Fibroblast of skin of left biceps (primary cell): ENCODE data around the gene POLR3H.
A peak's percentile ranks its signal among the peaks of the same experiment; 100 is the strongest.

ENCODE experiments used
- DNase-seq, 2 experiments: peaks; one replicate each; pipeline ENCODE4 v3.0.0-alpha.2; 2013; ENCODE audit warnings: low read depth in 2 of 2

The POLR3H gene

DNA sequence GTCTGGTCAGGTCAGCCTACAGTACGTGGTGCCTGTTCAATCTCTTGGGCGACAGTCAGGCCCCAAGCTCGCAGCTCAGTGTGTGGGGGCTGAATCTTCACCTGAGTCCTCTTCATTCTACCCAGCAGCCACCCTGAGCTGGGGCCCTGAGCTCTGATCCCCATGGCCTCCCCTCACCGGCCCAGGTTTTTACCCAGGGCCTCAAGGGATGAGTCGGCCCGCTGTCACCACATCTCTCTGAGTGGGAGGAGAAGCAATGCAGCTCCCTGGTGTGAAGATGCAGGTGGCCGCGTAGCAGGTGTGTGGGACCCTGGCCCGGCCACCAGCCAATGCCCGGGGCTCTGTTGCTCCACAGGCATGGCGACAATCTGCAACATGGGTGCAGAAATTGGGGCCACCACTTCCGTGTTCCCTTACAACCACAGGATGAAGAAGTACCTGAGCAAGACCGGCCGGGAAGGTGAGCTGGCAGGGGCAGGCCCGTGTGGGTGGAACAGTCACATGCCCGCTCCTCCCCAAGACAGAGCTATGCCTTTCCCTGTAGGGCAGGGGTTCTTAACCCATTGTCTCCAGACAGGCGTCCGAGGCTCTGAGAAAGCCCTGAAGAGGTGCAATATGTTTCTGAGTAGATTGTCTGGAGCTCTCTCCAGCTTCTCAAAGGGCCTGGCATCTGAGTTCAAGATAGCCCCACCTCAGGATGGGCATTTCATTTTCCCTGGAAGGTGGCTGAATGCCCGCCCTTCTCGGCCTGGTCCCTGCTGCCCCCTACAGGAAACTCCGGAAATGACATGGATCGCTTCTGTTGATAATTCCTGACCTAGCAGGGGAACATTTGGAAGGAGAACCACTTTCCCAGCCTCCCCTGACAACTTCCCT lies 26.9 kb downstream of the POLR3H start:
- DNase-seq: peak in 1 of 2 experiments; percentile 6

DNA sequence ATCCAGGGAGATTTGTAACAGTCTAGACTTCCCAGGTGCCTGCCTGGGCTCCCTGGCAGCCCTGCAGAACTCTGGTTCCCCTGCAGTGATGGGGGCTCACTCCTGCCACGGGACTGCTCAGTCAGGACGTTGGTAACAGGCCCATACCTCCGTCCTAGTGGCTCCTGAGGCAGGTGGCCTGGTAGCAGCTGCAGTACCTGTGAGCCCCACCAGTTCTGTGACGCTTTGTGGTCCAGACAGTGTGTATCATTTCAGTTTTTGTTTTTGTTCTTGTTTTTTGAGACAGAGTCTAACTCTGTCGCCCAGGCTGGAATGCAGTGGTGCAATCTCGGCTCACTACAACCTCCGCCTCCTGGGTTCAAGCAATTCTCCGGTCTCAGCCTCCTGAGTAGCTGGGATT lies 27.8 kb downstream of the POLR3H start:
- no peak for DNase-seq

DNA sequence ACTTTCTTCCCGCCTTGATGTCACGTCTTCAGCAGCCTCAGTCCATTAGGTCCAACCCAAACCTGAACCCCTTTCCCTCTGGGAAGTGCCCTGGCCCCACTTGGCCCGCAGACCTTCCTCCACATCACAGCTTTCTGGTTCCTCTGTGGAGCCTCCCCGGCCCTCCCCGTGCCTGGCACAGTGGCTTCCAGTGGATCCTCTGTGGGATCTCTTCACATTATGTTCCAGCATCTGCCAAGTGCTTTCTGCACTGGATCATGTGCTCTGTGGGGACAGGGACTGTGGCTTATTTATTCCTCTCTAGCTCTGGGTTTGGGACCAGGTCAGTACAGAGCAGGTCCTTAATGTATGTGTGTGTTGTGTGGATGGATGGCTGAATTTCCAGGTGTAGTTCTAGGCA lies 30.9 kb downstream of the POLR3H start:
- no peak for DNase-seq

DNA sequence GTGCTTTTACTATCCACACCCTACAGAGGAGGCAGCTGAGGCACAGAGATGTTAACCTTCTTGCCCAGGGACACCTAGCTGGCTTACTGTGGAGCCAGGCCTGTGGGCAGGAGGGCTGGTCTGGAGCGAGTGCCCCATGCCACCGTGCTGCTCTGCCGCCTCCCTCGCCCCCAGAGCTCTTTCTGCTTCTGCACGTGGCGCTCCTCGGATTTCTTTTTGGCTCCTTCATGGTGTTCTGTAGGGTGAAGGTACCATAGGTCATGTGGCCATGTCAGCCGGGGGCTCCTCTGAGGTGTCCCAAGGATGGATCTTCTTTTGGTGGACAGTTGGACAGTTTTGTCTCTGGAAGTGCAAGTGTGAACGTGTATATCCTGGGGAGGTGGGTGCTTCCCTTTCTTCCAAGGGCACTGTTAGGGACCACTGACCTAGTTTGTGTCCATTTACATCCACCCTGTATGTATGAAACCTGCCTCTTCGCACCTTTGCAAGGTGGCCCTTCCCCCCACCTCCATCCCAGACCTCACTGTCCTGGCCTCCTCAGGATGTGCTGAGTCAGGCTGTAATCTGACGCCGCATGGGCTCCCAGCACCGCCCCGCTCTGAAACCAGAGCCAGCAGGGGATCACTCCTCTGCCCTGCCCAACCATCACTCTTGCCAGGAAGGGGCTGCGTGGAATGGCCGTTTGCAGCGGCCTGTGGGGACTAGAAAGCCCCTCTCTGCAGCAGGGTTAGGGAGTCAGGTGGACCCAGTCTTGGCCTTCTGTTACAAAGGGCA lies 31.7 kb downstream of the POLR3H start:
- DNase-seq: no peak

DNA sequence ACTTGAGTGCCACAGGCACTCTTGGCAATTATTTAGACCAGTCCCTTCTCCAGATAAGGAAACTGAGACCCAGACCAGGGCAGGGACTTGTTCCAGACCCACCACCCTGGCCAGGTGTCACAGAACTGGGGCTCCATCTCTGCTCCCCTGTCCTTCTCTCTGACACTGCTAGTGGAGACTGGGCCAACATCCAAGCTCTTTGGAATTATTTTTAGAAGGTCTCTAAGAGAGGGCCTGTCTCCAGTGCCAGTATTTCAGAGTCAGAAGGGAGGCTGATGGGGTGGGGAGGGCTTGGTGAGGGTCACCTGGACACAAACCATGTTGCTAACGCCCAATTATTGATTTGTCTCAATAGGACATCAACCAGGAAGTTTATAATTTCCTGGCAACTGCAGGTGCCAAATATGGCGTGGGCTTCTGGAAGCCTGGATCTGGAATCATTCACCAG lies 32.7 kb downstream of the POLR3H start:
- DNase-seq: no peak

DNA sequence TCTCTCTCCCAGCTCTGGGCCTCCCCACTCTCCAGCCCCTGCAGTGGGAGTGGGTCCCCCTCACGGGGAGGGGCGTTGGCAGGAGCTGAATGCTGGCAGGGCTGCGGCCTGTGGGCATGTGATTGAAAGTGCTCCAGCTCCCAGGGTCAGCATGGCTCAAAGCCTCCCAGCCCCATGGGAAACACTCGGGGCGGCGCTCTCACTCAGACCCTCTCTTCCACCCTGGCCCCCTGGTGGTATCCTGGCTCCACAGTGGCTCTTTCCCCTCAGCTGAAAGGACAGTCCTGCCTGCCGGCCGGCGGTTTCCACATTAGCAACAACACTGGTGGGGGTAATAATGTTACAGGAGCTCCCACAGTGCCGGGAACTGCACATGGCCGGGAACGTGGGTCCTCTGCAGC lies 35.5 kb downstream of the POLR3H start:
- DNase-seq: no peak

DNA sequence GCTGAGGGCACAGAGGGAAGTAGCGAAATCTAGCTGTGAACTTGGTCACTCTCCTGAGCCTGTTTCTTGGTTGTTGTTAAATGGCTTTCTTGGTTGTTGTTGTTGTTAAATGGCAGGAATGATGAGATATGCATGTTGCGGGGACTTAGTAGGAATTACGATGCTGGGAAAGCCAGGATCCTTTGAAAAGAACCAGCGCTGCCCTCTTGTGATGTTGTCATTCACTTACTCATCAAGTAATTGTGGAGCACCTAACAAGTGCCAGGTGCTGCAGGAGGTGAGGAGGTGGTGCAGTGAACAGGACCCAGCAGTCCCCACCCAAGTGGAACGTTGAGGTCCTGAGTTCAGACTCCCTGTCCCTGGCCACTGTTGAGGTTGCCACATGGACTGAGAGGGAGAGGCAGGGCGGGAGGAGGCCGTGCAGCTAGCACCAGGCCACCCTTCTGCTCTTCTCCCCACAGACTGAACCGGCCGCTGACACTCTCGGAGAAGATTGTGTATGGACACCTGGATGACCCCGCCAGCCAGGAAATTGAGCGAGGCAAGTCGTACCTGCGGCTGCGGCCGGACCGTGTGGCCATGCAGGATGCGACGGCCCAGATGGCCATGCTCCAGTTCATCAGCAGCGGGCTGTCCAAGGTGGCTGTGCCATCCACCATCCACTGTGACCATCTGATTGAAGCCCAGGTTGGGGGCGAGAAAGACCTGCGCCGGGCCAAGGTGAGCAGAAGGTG lies 36.8 kb downstream of the POLR3H start:
- no peak for DNase-seq

DNA sequence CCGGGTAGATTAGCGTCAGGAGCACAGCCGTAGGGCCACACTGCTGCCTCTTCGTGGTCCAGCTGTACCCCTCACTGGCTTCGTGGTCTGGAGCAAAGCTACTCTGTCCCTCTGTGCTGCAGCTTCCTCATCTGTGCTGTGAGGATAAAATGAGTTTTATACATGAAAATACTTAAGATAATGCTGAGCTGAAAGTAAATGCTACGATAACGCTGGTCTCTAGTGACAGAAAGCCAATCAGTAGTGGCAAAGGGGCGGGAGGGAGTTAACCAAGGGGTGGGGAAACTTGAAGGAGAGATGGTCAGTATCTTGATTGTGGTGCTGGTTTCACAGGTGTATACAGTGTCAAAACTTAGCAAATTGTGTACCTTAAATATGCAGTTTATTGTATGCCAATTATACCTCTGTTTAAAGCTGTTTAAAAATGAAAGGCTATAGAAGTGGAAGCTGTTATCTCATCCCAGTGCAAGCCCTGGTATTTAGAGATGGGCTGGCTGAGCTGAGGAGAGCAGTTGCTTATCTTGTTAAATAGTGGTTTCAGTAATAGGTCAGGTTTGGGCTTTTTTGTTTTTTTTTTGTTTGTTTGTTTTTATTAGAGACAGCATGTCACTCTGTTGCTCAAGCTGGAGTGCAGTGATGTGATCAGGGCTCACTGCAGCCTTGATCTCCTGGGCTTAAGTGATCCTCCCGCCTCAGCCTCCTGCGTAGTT lies 38.6 kb downstream of the POLR3H start:
- no peak for DNase-seq

DNA sequence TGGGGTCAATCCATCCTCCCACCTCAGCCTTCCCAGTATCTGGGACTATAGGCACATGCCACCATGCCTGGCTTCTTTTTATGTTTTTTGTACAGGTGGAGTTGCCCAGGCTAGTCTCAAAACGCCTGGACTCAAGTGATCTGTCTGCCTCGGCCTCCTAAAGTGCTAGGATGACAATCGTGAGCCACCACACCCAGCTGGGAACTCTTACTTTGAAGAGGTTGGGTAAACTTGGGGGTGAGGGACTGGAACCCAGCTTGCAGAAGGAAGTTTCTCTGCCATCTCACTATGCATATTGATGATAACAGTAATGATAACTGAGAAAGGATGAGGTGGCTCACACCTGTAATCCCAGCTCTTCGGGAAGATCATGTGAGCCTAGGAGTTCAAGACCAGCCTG lies 39.5 kb downstream of the POLR3H start:
- DNase-seq: no peak

DNA sequence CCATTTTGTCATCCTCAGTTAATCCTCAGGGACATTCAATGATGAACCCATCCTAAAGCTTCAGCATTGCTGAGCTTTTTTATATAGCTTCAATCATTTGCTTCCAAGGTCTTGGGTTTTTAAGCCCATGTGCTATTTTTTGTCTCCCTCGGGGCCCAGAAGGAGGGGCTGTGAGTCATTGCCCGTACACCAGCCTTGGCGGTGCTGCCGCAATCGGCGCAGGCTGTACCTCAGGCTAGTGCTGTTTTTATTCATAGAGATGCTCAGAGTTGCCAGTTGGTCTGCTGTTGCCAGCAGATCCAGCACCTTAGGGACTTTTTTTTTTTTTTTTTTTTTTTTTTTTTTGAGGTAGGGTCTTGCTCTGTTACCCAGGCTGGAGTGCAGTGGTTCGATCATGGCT lies 39.9 kb downstream of the POLR3H start:
- no peak for DNase-seq

DNA sequence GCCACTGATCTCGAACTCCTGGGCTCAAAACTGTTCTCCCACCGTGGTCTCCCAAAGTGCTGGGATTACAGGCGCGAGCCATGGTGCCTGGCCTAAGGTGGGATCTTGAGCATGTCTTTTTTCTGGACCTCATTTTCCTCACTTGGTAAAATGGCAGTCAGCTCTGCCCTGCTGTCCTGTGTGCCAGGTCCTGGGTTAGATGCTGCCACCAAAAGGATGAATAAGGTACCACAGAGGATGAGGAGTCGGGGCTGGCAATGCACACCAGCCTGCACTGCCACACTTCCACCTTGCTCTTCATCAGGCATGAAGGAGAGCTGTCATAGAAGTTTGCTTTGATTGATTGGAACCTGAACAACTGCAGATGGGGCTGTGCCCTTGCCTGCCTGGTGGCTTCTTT lies 43.1 kb downstream of the POLR3H start:
- DNase-seq: no peak

DNA sequence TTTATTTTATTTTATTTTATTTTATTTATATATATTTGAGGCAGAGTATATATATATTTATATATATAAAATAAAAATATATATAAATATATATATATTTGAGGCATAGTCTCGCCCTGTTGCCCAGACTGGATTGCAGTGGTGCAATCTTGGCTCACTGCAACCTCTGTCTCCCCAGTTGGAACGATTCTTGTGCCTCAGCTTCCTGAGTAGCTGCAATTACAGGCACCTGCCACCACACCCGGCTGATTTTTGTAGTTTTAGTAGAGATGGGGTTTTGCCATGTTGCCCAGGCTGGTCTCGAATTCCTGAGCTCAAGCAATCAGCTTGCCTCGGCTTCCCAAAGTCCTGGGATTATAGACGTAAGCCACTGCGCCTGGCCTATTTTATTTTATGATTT lies 44.0 kb downstream of the POLR3H start:
- DNase-seq: no peak

DNA sequence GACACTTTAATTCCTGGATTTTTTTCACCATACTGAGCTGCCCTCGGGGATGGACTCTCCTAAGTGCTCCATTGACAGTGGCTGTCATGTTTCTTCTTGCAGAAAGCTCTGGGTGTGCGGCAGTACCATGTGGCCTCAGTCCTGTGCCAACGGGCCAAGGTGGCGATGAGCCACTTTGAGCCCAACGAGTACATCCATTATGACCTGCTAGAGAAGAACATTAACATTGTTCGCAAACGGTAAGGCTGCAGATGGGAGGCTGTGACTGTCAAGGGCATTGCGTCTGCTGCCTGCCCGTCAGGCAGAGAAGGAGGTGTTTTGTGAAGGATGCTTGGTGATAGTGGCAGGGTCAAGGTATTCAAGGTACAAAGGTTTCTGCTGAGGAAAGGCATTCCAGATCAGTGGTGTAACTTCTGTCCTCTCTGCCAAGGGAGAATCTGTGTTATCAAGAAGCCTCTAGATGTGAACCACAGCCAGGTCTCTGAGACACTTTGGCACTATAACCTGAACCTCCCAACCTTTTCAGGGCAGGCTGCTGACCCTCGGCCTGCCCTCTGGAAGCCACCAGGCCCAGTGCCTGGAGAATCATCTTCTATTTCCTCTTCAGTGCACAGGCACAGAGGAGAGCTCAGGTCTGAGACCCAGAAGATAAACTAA lies 44.5 kb downstream of the POLR3H start:
- no peak for DNase-seq

DNA sequence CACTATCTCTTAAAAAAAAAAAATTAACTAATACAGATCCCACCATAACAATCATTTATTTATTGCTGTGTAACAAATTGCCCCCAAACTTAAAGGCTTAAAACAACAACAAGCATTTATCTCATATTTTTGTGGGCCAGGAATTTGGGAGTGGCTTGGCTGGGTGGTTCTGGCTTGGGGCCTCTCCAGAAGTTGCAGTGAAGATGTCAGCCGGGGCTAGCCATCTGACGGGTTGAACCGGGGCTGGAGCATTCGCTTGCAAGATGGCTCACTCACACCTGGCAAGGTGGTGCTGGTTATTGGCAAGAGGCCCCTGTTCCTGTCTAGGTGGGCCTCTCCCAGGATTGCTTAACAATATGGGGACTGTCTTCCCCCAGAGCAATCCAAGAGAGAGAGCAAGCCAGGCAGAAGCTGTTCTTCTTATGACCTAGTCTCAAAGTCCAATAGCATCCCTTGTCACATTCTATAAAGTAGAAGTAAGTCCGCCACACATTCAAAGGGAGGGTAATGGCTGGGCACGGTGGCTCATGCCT lies 45.9 kb downstream of the POLR3H start:
- DNase-seq: no peak

DNA sequence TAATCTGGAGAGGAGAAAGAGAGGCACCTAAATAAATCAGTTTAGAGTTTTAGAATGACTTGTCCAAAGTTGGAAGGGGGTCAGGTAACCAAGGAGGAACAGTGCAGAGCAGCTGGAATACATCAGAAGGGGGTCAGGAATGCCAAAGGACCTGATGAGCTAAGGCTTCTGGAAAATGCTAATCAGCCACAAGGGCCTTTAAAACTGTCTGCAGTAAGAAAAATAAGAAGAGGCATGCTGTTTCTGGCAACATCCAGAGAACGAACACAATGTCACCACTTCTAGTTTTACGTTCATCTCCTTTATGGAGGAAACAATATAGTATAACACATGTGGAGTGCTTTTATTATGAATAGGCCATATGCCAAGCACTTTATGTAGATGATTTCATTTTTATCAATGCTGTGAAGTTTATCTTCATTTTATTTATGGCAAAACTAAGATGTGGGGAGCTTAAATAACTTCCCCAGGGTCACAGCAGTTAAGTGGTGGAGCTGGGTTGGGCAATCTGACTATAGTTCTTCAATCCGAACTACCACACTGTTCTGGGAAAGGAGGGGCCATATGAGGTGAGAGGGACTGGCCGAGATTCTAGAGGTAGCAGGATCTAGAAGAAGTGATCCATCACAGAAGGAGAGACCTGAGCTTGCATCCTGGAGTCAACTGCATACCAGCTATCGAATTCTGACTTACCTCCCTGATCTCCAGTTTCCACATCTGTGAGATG lies 52.7 kb downstream of the POLR3H start:
- peak in 1 of 2 experiments; percentile 16 for DNase-seq

DNA sequence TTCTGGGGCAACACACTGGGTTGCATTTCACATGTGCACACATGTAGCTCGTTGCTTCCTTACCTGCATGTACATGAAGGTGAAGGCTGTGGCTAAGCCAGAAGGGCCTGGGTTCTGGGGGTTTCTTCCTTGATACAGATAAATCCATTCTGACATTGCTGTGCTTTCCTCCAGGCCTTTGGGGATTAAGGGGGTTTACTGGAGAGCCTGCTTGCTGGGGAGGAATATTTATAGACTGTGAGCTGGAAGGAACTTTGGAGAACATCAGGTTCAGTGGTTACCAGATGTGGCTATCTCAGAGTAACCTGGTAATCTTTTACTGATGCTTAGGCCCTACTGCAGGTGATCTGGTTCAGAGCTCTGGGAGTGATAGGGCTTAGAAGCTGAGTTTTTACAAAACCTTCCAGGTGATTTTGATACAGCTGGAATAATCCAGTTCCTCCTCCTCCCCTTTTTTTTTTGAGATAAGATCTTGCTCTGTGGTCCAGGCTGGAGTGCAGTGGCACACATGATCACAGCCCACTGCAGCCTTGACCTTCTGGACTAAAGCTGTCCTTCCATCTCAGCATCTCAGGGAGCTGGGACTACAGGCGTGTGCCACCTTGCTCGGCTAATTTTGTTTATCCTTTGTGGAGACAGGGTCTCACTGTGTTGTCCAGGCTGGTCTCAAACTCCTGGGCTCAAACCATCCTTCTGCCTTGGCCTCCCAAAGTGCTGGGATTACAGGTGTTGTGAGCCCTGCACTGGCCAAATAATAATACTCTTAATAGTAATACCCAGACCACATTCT lies 55.5 kb downstream of the POLR3H start:
- no peak for DNase-seq

DNA sequence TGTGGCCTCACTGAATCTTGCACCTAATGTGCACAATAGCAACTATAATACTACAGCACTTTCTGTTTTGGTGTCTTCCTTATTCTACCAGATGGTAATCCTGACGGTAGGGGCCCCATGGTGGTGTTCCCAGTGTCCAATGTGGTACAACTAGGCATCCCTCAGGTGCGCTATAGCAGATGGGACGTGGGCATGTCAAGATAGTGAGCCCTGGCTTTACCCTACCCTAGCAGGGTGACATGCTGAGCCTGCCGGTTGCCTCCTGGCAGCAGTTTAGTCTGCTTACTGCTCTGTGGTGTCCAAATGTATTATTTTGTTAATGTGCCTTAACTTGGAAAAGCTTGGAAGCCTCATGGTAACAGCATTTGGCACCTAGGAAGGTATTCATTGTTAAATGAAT lies 56.2 kb downstream of the POLR3H start:
- DNase-seq: no peak

DNA sequence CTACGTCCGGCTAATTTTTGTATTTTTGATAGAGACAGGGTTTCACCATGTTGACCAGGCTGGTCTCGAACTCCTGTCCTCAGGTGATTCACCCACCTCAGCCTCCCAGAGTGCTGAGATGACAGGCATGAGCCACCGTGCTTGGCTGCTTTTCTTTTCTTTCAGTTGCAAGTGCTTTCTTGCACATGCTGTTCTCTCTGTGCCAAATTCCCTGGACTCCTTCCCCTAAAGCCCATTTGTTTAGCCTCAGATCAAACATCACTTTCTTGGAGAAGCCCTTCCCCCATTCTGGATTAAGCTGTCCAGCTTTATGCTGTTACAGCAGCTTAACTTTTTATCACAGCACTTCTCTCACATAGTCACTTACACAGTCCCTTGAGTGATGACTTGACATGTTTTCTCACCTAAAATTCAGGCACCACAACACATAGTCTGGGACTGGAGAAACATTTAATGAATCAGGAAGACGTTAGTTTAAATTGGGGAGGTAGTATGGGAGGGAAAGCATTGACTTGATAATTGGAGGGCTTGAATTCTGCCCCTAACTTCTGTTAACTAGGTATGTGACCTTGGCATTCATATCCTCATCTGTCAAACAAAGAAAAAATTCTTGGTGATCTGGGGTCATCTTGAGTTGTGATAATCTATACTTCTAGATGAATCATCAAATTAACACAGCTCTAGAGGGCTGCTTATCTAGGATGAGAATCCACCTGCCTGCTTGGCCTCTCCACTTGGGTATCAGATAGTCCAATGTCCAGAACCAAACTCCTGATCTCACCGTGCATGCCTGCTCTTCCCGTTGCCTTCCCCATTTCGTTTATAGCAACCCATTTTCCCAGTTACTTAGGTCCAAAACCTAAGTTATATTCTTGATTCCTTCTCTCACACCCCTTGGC lies 57.0 kb downstream of the POLR3H start:
- DNase-seq: no peak
